A549 (cell line): ENCODE measurements around the gene RSPH6A. TPM values are rescaled to one million over a fixed set of nuclear protein-coding genes. Genes with fewer than 3 reads are reported as not detected.
"Not testable (repeated sequence)": the region's sequence is repeated elsewhere in the genome, so short reads cannot be mapped to it uniquely, and the experiment has no call there.

Experiments
- ATAC-seq, 2 experiments: fragments of 200-7000 bp in 1 of 2; fragments of >200 bp in 1 of 2; cut with Nextera tagmentation in 1 of 2; cut with Tn5 transposase in 1 of 2; 3 replicates each; pipeline versions ENCODE4 v1.8.0 to v1.9.1; 2018 to 2020; ENCODE audit warnings: mild to moderate bottlenecking in 1 of 2, moderate library complexity in 1 of 2
- CTCF ChIA-PET: fragments of 300-600 bp; sonication (Branson Sonifier 250); formaldehyde crosslinking; extraction: SDS; loops from one replicate; lab custom pipeline; 2021; ENCODE audit warnings: antibody characterized with exemption, inconsistent platforms; lab: Yijun Ruan, JAX
- POLR2A ChIA-PET: fragments of 350-600 bp; formaldehyde crosslinking; extraction: SDS; loops from one replicate; lab custom pipeline; 2021; ENCODE audit warnings: antibody characterized with exemption, inconsistent platforms; lab: Yijun Ruan, JAX
- DNase-seq, 2 experiments: peaks; one replicate each; pipeline versions ENCODE4 v3.0.0 to v3.0.0-alpha.2; 2011 to 2016; ENCODE audit warnings: low read depth in 1 of 2, low spot score in 1 of 2
- FAIRE-seq: peaks from 2 replicates; lab custom pipeline; 2011; peaks lifted over from hg19 to GRCh38; lab: Jason Lieb, UNC
- H3K27ac ChIP-seq, 2 experiments: fragments of >200 bp; sonication (Bioruptor Twin); formaldehyde crosslinking; 3 replicates each; pipeline ENCODE4 v1.5.1; 2016 to 2017
- H3K4me1 ChIP-seq: fragments of >200 bp; sonication (Bioruptor Twin); formaldehyde crosslinking; 3 replicates; pipeline ENCODE4 v1.6.1; 2016
- H3K4me2 ChIP-seq: fragments of >200 bp; sonication (Bioruptor Twin); formaldehyde crosslinking; 3 replicates; pipeline ENCODE4 v1.6.1; 2016
- H3K4me3 ChIP-seq: fragments of >200 bp; sonication (Bioruptor Twin); formaldehyde crosslinking; 3 replicates; pipeline ENCODE4 v1.5.1; 2016
- H3K9me3 ChIP-seq: fragments of >200 bp; sonication (Bioruptor Twin); formaldehyde crosslinking; 3 replicates; pipeline ENCODE4 v1.6.1; 2016
- CTCF ChIP-seq: fragments of >200 bp; sonication (Bioruptor Twin); formaldehyde crosslinking; IDR thresholded peaks from 3 replicates; pipeline ENCODE4 v1.5.1; 2016
- ELK1 ChIP-seq: fragments of 150-350 bp; IDR thresholded peaks from 2 replicates; pipeline ENCODE4 v1.6.1; 2014; ENCODE audit warnings: low read depth, mild to moderate bottlenecking, low read length
- FOSB ChIP-seq: fragments of 250-450 bp; sonication (Bioruptor Pico); IDR thresholded peaks from 2 replicates; pipeline ENCODE4 v1.5.0; 2020; ENCODE audit warnings: mild to moderate bottlenecking, moderate library complexity
- FOSL2 ChIP-seq, 2 experiments: fragments of 450-650 bp in 1 of 2; fragments of >200 bp in 1 of 2; sonication (Bioruptor Twin) in 1 of 2; formaldehyde crosslinking; IDR thresholded peaks; 2 replicates each; pipeline versions ENCODE4 v1.5.0 to v1.6.1; 2016 to 2020; ENCODE audit warnings: mild to moderate bottlenecking in 1 of 2, moderate library complexity in 1 of 2
- FOXS1 ChIP-seq: fragments of 250-450 bp; sonication (Bioruptor Pico); IDR thresholded peaks from 2 replicates; pipeline ENCODE4 v1.5.0; 2020; ENCODE audit warnings: mild to moderate bottlenecking, moderate library complexity
- KDM1A ChIP-seq: fragments of 200-600 bp; sonication (generic); IDR thresholded peaks from 2 replicates; pipeline ENCODE4 v1.6.1; 2016; ENCODE audit warnings: low read depth, mild to moderate bottlenecking
- MAFK ChIP-seq: fragments of 450-650 bp; IDR thresholded peaks from 2 replicates; pipeline ENCODE4 v1.6.1; 2014; ENCODE audit not compliant: partially characterized antibody
- MAX ChIP-seq: IDR thresholded peaks from 2 replicates; pipeline ENCODE4 v1.6.1; 2012
- POLR2AphosphoS2 ChIP-seq: conservative IDR thresholded peaks from 2 replicates; pipeline ENCODE4 v1.6.1; 2012; ENCODE audit warnings: low read length, improper control_type of control experiment, inconsistent platforms
- RAD21 ChIP-seq, 2 experiments: fragments of >200 bp in 1 of 2; sonication (Bioruptor Twin) in 1 of 2; formaldehyde crosslinking in 1 of 2; IDR thresholded peaks in 1 of 2; conservative IDR thresholded peaks in 1 of 2; 2 replicates in 1 of 2; 3 replicates in 1 of 2; pipeline ENCODE4 v1.6.1; 2012 to 2018; ENCODE audit warnings: inconsistent platforms in 1 of 2
- RFX5 ChIP-seq: fragments of 450-650 bp; IDR thresholded peaks from 2 replicates; pipeline ENCODE4 v1.7.1; 2014; ENCODE audit warnings: antibody characterized with exemption, mild to moderate bottlenecking, moderate library complexity
- SMC3 ChIP-seq: fragments of >200 bp; sonication (Bioruptor Twin); formaldehyde crosslinking; IDR thresholded peaks from 3 replicates; pipeline ENCODE4 v1.6.1; 2018; ENCODE audit warnings: inconsistent platforms
- TFCP2L1 ChIP-seq: fragments of 250-450 bp; sonication (Bioruptor Pico); IDR thresholded peaks from 2 replicates; pipeline ENCODE4 v1.5.0; 2021; ENCODE audit warnings: mild to moderate bottlenecking
- ZC3H11A ChIP-seq: fragments of 450-650 bp; IDR thresholded peaks from 2 replicates; pipeline ENCODE4 v1.6.1; 2014; ENCODE audit warnings: antibody characterized with exemption, mild to moderate bottlenecking
- ZFP36 ChIP-seq: fragments of 450-650 bp; IDR thresholded peaks from 2 replicates; pipeline ENCODE4 v1.6.1; 2014; ENCODE audit warnings: borderline replicate concordance; ENCODE audit not compliant: partially characterized antibody
- WGBS: methylation state at CpG from one replicate; pipeline ENCODE4 v1.1.6; 2017; ENCODE audit errors: missing lambda C conversion rate; 5-methylcytosine and 5-hydroxymethylcytosine counted together
- polyA plus RNA-seq, 4 experiments: library from polyadenylated mRNA; depleted of rRNA in 3 of 4; stranded (reverse); fragments of >200 nt; fragmentation: RNase III in 1 of 4; extraction: RNeasy Plus Mini Kit Qiagen cat#74134 plus additional on column Dnase treatment in 1 of 4; gene quantifications; 2 replicates in 3 of 4; 3 replicates in 1 of 4; pipeline ENCODE4 v1.2.3, GENCODE V29; 2011 to 2017

Gene RSPH6A
- polyA plus RNA-seq, 2 of the 4 experiments (the other 2 are of a cell fraction): not detected

GRCh38 chr19:45800070-45800553 lies 15.0 kb downstream of the RSPH6A start:
- H3K9me3 ChIP-seq: no peaks in the 10 kb centered on the region
- no peak for TF ChIP-seq FOXS1 (CRISPR knock-in tag)
- peak; percentile 11 for TF ChIP-seq MAFK
- no peak for TF ChIP-seq FOSL2 (IDR thresholded peaks at IDR 0.05)
- peak; percentile 77 for TF ChIP-seq FOSL2 (CRISPR knock-in tag; IDR thresholded peaks at IDR 0.05)
- peak; percentile 24 for TF ChIP-seq ZFP36
- no peak for TF ChIP-seq FOSB (CRISPR knock-in tag)
- TF ChIP-seq, all 56 proteins: peak for 3
- no peak overlapping the region for H3K4me3 ChIP-seq
- WGBS: 64% methylated on average over 7 of the region's 8 CpGs
- FAIRE-seq: no peak
- peak in 1 of 2 experiments; percentile 65 for DNase-seq
- H3K4me1 ChIP-seq: peaks cover 18% of the 10 kb centered on the region
- ChIA-PET CTCF (interaction anchor here (0.6 to 74.3 kb wide), 17 partner anchors 8 to 317 kb away, joined by 3 to 2204 read pairs (median 6); partner anchors contain the start of genes DMPK, DMWD, FBXO46 and FOXA3), POLR2A (interaction anchor here (1.8 to 2.6 kb wide), 2 partner anchors 29 to 31 kb away, joined by 12 to 23 read pairs; partner anchors contain the start of gene SIX5)
- H3K27ac ChIP-seq: peak overlapping the region; percentile 27 to 66; a peak in 4 of 6 replicates
- peak; percentile 32 to 63; a peak in 4 of 6 replicates for ATAC-seq
- H3K4me2 ChIP-seq: peak overlapping the region; percentile 20; the same call in 2 of the 3 replicates

- ChIA-PET CTCF (interaction anchor here (0.7 to 74.3 kb wide), 24 partner anchors 9 to 277 kb away, joined by 3 to 2204 read pairs (median 4); partner anchors contain the start of genes DMPK, DMWD, FBXO46 and FOXA3), POLR2A (interaction anchor here (0.9 to 2.6 kb wide), 5 partner anchors 17 to 64 kb away, joined by 3 to 23 read pairs (median 4); partner anchors contain the start of genes DMPK and SIX5)
- Histone ChIP-seq H3K4me1 (peaks cover 18% of the 10 kb centered on the region), H3K4me2 (peak overlapping the region; percentile 37; the same call in 2 of the 3 replicates), H3K27ac (peak overlapping the region in 1 of 2 experiments; percentile 66; a peak in 2 of 6 replicates)
- not testable (repeated sequence) for DNase-seq, H3K9me3 ChIP-seq, H3K4me3 ChIP-seq, FAIRE-seq
- WGBS: 84% methylated on average over 5 of the region's 5 CpGs
- ATAC-seq: peak in 1 of 2 experiments; percentile 14; a peak in 3 of 6 replicates
Measured at GRCh38 chr19:45799541-45799940, 15.6 kb downstream of the RSPH6A start.

- 8% methylated on average over 10 of the region's 10 CpGs for WGBS
- Histone ChIP-seq H3K9me3 (no peaks in the 10 kb centered on the region), H3K4me1 (peaks cover 18% of the 10 kb centered on the region), H3K4me2 (peak overlapping the region; percentile 37), H3K4me3 (no peak overlapping the region)
- peak; percentile 68 to 94 for DNase-seq
- peak; percentile 85 to 94 for ATAC-seq
- CTCF ChIA-PET: interaction anchor here (0.7 to 74.3 kb wide), 27 partner anchors 9 to 278 kb away, joined by 3 to 2204 read pairs (median 4); partner anchors contain the start of genes DMPK, DMWD, FBXO46 and FOXA3
- POLR2A ChIA-PET: interaction anchor here (0.9 to 2.6 kb wide), 5 partner anchors 17 to 64 kb away, joined by 3 to 23 read pairs (median 4); partner anchors contain the start of genes DMPK and SIX5
- no peak for TF ChIP-seq FOSL2 (IDR thresholded peaks at IDR 0.05)
- TF ChIP-seq FOSL2 (CRISPR knock-in tag; IDR thresholded peaks at IDR 0.05): peak; percentile 40; the same call in 1 of the 2 replicates
- TF ChIP-seq KDM1A: no peak
- no peak for TF ChIP-seq POLR2AphosphoS2
- 0 out of 2 replicates have a peak, but pooled peaks have one; percentile 27 for TF ChIP-seq MAX
- TF ChIP-seq TFCP2L1 (CRISPR knock-in tag): no peak
- no peak for TF ChIP-seq ELK1
- TF ChIP-seq RAD21 (conservative IDR thresholded peaks at IDR 0.05 in 1 of 2, IDR thresholded peaks at IDR 0.05 in 1 of 2): peak; percentile 79
- TF ChIP-seq RFX5: no peak
- TF ChIP-seq ZC3H11A: no peak
- peak; percentile 92 for TF ChIP-seq CTCF
- TF ChIP-seq SMC3: peak; percentile 91
- TF ChIP-seq, all 56 proteins: peak for 5
- FAIRE-seq: peak; percentile 96
- H3K27ac ChIP-seq: peak overlapping the region in 1 of 2 experiments; percentile 66; a peak in 2 of 6 replicates
Measured at GRCh38 chr19:45798995-45799517, 16.1 kb downstream of the RSPH6A start.
